ENCODE measurements around the gene ARHGEF16. TPM values are rescaled to one million over a fixed set of nuclear protein-coding genes. Genes with fewer than 3 reads are reported as not detected.

Gene ARHGEF16
- polyA plus RNA-seq, 1 of the 3 experiments (the other 2 are of a cell fraction), result 0.18 TPM

GRCh38 chr1:3428899-3429298, 25.6 kb upstream of the ARHGEF16 start:
- TF ChIP-seq CHD2 (IDR thresholded peaks at IDR 0.05; ENCODE audit: low read length, partially characterized antibody), result no peak
- TF ChIP-seq YY1 (IDR thresholded peaks at IDR 0.05; ENCODE audit: low read depth), result no peak
- no peak for TF ChIP-seq RFX5 (IDR thresholded peaks at IDR 0.05; ENCODE audit: low read length)
- no peak for TF ChIP-seq RXRA (IDR thresholded peaks at IDR 0.05; ENCODE audit: borderline replicate concordance, low read depth)
- no peak for TF ChIP-seq MAX (IDR thresholded peaks at IDR 0.05; ENCODE audit: low read depth)
- TF ChIP-seq FOXM1 (IDR thresholded peaks at IDR 0.05; ENCODE audit: low read depth), result no peak
- TF ChIP-seq RAD21 (IDR thresholded peaks at IDR 0.05; ENCODE audit: low read length), result no peak
- TF ChIP-seq, protein P1, sequence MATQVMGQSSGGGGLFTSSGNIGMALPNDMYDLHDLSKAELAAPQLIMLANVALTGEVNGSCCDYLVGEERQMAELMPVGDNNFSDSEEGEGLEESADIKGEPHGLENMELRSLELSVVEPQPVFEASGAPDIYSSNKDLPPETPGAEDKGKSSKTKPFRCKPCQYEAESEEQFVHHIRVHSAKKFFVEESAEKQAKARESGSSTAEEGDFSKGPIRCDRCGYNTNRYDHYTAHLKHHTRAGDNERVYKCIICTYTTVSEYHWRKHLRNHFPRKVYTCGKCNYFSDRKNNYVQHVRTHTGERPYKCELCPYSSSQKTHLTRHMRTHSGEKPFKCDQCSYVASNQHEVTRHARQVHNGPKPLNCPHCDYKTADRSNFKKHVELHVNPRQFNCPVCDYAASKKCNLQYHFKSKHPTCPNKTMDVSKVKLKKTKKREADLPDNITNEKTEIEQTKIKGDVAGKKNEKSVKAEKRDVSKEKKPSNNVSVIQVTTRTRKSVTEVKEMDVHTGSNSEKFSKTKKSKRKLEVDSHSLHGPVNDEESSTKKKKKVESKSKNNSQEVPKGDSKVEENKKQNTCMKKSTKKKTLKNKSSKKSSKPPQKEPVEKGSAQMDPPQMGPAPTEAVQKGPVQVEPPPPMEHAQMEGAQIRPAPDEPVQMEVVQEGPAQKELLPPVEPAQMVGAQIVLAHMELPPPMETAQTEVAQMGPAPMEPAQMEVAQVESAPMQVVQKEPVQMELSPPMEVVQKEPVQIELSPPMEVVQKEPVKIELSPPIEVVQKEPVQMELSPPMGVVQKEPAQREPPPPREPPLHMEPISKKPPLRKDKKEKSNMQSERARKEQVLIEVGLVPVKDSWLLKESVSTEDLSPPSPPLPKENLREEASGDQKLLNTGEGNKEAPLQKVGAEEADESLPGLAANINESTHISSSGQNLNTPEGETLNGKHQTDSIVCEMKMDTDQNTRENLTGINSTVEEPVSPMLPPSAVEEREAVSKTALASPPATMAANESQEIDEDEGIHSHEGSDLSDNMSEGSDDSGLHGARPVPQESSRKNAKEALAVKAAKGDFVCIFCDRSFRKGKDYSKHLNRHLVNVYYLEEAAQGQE (IDR thresholded peaks at IDR 0.05; ENCODE audit: low read depth, low read length), result no peak
- no peak for TF ChIP-seq PBX3 (IDR thresholded peaks at IDR 0.05)
- no peak for TF ChIP-seq MEF2A (IDR thresholded peaks at IDR 0.05; ENCODE audit: borderline replicate concordance, low read depth)
- no peak for TF ChIP-seq POLR2AphosphoS5 (IDR thresholded peaks at IDR 0.05; ENCODE audit: low read depth, low read length)
- TF ChIP-seq FOSL2 (IDR thresholded peaks at IDR 0.05; ENCODE audit: borderline replicate concordance, low read depth), result no peak
- TF ChIP-seq NFIC (IDR thresholded peaks at IDR 0.05; ENCODE audit: borderline replicate concordance), result no peak
- TF ChIP-seq, protein P2, sequence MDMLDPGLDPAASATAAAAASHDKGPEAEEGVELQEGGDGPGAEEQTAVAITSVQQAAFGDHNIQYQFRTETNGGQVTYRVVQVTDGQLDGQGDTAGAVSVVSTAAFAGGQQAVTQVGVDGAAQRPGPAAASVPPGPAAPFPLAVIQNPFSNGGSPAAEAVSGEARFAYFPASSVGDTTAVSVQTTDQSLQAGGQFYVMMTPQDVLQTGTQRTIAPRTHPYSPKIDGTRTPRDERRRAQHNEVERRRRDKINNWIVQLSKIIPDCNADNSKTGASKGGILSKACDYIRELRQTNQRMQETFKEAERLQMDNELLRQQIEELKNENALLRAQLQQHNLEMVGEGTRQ (IDR thresholded peaks at IDR 0.05; ENCODE audit: borderline replicate concordance, low read depth, low read length), result no peak
- WGBS (ENCODE audit: low lambda C conversion rate), result 52% methylated on average over 5 of the region's 9 CpGs
- Histone ChIP-seq H3K9me3 (no peaks in the 10 kb centered on the region), H3K79me2 (ENCODE audit: insufficient read depth) (no peaks in the 10 kb centered on the region), H3K9me2 (no peaks in the 10 kb centered on the region), H3K36me3 (replicated peaks in 1 of 2; ENCODE audit: control insufficient read depth in 1 of 2, insufficient read depth in 2 of 2, low read length in 1 of 2) (no peaks in the 10 kb centered on the region), H3K27me3 (ENCODE audit: insufficient read depth) (no peaks in the 10 kb centered on the region; the same call in 1 of the 2 replicates), H2AFZ (ENCODE audit: low read depth) (no peak overlapping the region), H3K4me2 (no peak overlapping the region), H3K9ac (no peak overlapping the region), H3K4me3 (ENCODE audit: low read depth in 2 of 2, low read length in 1 of 2) (no peak overlapping the region), H3K4me1 (ENCODE audit: control insufficient read depth in 1 of 2, insufficient read depth in 2 of 2, low read depth in 1 of 2, low read length in 1 of 2) (no peaks in the 10 kb centered on the region), H3F3A (replicated peaks; ENCODE audit: insufficient read depth) (no peaks in the 10 kb centered on the region), H4K20me1 (ENCODE audit: insufficient read depth) (no peaks in the 10 kb centered on the region), H3K27ac (ENCODE audit: low read depth in 2 of 2, low read length in 1 of 2) (no peak overlapping the region)
- ChIA-PET CTCF (interaction anchor here (0.9 to 1.5 kb wide), 4 partner anchors 10 to 26 kb away, joined by 3 to 4 read pairs (median 3); no protein-coding TSS in a partner anchor), POLR2A (no interaction called here)
- no peak for DNase-seq

Measured in SK-N-SH (cell line).